Stimulated activated CD8-positive, alpha-beta memory T cell treated with anti-CD3 and anti-CD28 coated beads, Interleukin-7, amount 100 ng/mL, for 24 hours (primary cell): ENCODE measurements around the gene CHKA.
"Not testable (repeated sequence)": the region's sequence is repeated elsewhere in the genome, so short reads cannot be mapped to it uniquely, and the experiment has no call there.

ENCODE experiments used
- DNase-seq: peaks from one replicate; pipeline ENCODE4 v3.0.0-alpha.2; 2020; ENCODE audit warnings: low read depth

CHKA gene

DNA sequence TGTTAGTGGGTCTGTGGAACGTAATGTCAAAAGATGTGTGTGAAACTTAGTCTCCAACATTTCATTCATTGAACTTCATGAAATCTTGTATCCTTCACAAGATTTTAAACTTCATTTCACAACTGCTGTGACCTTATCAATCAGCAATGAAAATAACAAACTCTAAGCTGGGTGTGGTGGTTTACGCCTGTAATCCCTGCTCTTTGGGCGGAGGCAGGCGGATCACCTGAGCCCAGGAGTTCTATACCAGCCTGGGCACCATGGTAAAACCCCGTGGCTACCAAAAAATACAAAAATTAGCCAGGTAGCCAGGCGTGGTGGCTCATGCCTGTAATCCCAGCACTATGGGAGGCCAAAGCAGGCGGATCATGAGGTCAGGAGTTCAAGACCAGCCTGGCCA, 5.1 kb downstream of the CHKA start:
- DNase-seq, result no peak

DNA sequence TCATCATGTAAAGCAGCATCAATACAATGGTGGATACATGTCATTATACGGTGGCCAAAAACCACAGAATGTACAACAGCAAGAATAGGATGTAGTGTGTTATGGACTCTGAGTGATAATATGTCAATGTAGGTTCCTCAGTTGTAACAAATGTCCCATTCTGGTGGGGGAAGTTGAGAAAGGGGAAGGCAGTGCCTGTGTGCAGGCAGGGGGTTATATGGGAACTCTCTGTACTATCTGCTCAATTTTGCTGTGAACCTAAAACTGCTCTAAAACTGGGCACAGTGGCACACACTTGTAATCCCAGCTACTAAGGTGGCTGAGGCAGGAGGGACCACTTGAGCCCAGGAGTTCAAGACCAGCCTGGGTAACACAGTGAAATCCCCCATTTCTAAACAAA, 5.9 kb downstream of the CHKA start:
- DNase-seq, result no peak

DNA sequence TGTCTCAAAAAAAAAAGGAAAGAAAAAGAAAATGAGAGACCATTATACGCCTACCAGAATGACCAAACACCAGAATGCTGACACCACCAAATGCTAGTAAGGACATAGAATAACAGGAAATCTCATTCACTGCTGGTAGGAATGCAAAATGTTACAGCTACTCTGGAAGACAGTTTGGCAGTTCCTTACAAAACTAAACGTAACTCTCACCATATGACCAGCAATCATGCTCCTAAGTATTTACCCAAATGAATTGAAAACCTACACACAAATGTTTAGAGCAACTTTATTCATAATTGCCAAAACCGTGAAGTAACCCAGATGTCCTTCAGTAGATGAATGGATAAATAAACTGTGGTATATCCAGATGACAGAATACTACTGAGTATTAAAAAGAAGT, 7.2 kb downstream of the CHKA start:
- DNase-seq, result no peak

DNA sequence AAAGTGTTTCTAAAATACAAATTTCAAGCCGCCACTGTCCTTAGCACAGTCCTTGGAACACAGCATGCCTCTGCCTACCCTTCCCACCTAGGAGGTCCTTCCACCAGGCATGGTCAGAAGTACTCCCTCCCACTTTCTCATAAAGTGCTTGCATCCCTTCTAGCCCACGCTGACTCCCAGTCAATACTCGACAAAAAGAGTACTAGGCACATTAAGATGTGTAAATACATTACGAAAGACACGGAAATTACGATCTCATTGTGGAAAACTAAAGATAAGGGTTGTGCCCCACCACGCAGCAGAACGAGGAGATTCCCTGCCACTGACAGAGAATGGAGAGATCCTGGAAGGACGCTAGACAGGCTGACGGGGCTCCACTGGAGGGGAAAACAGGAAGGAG, 13.5 kb downstream of the CHKA start:
- no peak for DNase-seq

DNA sequence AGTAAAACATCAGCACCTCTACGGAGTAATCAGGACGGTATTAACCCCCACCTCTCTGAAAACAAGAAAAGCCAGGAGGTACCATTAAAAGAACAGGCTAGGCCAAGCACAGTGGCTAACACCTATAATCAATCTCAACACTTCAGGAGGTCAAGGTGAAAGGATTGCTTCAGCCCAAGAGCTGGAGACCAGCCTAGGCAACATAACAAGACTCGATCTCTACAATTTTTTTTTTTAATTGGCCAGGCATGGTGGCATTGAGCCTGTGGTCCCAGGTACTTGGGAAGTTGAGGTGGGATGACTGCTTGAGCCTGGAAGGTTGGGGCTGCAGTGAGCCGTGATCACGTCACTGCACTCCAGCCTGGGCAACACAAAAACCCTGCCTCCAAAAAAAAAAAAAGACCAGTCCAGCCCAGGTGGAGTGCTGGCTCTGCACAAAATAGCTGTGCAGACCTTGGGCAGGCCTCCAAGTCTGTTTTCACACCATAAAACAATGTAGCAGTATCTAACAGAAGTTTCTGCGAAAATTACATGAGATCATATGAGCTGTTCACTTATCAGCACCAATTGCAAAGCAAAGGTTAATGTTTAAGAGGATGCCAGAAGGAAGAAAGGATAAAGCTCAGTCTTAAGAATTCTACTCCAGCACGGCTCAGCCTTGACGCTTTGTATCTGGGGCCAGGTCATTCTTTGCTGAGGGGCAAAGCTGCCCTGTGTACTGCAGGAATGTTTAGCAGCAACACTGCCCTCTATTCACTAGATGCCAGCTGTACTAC, 14.8 kb downstream of the CHKA start:
- no peak for DNase-seq

DNA sequence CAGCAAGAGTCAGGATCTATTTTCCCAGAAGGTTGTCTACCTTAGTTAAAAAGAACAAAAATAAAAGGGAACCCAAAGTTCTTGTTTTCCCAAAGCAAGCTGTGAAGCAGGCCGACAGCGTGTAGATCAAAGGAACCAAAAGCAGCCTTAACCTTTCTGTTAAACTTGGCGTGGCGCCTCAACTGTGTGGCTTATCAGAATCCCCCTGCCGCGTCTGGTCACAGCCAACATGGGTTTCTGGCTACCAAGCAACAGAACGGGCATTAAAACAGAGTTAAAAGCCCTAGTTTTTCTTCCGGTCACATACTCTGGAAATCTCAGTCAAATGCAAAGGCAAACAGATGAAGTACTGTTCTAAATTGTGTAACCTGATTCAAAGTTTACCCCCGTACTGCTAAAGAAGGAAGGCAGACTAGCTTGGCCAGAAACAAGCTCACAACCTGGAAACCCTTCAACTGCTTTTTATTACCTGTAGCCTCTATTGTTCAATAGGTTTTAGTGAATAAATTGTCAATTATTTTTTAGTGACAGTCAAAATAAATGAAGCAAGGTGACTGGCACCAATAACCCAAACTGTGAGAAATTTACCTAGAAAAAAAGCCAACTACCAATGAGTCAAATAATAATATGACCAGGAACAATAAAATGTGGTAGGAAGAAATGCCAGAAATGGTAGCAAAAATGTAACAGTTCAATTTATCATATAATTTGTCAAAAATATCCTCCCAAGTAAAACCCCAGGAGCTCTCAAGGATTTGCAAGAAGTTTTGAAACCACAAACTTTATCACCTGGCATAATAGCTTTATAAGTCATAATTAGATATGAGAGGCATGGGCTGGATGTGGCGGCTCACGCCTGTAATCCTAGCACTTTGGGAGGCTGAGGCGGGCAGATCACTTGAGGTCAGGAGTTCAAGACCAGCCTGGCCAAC, 21.4 kb downstream of the CHKA start:
- DNase-seq, result no peak

DNA sequence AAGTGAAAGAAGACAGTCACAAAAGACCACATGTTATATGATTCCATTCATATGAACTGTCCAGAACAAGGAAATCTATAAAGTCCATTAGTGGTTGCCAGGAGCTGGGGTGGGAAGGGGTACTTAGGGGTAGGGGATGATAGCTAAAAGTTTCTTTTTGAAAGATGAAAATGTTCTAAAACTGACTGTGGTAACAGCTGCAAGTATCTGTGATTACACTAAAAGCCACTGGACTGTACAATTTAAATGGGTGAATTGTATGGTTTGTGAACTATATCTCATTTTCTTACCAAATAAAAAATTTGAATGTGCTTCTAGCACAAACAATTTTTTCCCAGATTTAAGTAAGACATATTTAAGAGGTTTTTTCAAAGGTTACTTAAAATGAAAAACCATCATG, 22.1 kb downstream of the CHKA start:
- no peak for DNase-seq

DNA sequence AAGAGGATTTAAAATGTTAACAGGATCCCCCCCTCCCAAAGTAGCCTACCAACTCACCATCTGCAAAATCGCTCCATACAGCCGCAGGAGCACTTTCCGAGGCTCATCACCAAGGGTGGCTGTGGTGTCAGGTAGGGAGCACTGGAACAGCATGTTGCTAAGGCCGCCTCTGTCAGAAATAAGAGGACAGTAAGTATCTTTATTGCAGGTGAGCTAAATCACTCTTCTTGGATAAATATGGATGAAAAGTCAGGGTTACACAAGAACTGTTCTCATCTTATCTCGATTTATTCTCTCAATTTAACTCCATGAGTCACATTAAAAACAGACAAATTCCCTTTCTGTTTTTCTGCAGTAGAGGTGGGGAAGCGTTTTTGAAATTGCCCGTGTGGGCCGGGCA, 24.2 kb downstream of the CHKA start:
- no peak for DNase-seq

DNA sequence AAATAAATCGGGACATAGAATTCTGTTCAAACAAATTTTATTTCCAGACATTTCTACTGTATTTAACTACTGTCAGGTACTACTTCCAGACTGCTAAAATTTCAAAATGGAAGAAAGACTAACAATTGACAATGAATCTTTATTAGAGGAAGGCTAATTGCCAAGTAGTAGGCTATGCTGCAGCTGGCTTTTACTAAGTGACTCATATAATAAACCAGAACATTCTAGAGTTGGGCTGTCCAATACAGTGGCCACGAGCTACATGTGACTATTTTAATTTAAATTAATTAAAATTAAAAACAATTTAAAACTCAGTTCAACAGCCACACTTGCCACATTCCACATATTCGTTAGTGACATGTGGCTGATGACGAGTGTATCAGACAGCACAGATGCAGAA, 27.6 kb downstream of the CHKA start:
- DNase-seq, result no peak

DNA sequence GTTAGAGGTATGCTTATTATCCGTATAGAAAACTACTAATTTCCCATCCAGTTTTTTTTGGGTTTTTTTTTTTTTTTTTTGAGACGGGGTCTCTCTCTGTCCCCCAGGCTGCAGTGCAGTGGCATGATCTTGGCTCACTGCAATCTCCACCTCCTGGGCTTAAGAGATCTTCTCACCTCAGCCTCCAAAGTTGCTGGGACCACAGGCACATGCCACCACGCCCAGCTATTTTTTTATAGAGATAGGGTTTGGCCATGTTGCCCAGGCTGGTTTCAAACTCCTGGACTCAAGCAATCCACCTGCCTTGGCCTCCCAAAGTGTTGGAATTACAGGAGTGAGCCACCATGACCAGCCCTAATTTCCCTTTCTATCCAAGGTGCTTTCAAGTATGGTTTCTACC, 28.2 kb downstream of the CHKA start:
- not testable (repeated sequence) for DNase-seq

DNA sequence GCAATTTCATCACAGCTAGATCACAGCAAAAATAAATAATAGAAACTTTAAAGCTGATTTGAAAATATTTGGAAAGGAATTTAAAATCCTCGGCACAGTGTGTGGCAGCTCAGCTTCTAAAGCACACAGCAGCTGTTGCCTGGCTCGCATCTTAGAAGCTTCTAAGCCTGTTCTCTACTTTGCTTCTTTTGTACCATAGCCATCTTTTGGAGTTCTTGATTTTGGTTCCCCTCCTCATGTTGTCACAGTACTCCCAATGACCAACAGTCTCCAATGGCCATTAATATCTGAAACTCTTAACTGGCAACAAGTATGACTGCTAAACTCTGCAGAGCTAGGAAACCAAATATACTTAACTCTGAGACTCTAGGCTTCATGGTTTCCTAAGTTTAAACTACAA, 28.8 kb downstream of the CHKA start:
- DNase-seq, result no peak

DNA sequence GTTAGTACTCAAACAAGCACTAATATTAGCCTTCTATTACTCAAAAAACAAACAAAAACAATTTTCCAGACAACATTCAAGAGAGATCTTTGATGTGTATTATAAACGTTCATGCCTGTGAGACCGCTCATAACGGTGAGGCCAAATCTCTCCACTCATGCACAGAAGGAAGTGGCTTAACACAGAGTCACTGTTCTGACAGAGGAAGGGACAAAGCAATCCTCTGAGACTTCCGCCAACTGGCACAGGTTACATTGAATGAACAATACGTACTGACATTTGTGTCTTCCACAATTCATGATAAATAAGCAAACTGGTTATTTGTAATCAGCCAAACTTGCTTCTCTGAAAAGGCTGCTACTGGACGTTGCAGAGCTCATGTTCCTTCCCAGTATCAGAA, 30.5 kb downstream of the CHKA start:
- no peak for DNase-seq

DNA sequence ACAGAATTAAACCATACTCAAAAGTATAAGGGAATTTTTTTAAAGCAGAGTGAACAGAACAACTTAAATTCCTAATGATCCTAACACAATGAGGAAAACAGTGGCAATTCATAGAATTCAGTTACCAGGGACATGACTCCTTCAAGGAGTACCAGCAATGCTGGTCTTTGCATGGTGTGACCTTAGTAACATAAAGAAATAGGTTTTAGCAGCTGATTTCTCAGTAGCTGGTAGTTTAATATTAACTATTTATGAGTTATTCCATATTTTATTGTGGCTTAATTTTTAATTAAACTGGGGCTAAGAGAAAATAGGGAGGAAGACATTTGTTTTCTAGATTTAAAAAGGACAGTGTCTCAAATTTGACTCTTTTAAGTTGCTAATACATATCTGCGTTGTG, 30.9 kb downstream of the CHKA start:
- no peak for DNase-seq

DNA sequence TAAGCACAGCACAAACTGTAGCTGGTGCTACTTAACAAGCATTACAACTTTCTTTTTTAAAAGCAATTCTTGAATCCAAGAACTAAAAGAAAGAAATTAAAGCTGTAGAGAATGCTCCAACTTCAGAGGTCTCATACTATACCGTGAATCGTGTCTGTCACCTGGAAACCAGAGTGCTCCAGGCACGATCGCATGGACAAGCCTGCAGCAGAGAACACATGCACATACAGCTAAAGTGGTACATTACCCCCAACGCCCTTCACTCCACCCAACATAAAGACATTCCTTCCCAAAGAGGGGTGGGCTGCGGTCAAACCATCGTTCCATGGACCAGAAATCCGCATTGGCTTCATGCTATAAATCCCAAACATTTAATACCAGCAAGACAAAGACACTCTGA, 31.5 kb downstream of the CHKA start:
- no peak for DNase-seq

DNA sequence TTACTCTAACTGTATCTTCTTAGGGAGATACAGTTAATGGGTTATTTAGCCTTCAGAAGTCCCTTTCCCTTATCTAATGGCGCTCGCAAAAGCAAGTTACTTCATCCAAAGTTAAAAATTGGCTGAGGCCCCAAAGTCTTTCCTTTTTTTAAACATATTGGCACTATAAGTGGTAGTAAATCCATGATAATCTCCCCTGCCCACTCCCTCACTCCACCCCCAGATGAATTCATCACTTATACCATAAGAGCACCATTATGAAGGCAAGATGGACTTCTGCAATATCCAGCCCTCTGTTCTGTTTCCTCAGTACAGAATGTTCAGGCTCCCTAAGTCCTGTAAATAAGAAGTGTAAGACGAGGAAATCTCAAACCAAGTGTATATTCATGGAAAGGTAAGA, 37.7 kb downstream of the CHKA start:
- DNase-seq, result no peak

DNA sequence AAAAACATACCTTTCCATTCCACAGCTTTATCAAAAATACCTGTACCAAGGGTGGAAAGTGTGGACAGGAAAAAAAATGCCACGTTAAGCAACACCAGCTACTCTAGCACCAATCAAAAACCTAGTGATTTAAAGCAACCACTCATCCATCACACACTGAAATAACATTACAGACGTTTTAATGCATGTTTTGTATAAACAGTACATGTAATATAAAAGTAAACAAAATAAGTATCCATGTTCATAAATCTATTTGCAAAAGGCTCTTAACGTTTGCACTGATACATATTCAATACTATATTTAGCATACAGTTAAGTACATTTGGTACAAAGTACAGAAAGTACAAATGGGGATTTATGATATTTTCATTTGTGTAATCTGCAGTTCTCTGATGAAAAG, 38.7 kb downstream of the CHKA start:
- no peak for DNase-seq

DNA sequence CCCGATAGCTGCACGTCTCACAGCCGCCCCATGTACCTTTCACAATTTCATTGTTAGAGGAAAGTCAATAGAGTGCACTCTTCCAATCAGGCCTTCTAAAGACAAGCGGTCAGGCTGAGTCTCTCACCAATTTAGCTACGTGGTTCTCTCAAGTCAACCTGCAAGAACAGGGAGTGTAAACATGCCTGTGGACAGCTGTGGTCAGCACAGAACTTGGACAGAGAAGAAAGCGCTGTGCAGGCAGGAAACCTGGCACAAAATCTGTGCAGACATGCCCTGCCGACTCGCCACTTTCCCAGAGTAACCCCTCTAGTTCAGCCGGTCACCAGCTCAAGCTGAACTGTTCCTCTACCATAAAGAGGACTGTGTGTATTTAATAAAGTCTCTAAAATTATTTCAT, 39.5 kb downstream of the CHKA start:
- no peak for DNase-seq

DNA sequence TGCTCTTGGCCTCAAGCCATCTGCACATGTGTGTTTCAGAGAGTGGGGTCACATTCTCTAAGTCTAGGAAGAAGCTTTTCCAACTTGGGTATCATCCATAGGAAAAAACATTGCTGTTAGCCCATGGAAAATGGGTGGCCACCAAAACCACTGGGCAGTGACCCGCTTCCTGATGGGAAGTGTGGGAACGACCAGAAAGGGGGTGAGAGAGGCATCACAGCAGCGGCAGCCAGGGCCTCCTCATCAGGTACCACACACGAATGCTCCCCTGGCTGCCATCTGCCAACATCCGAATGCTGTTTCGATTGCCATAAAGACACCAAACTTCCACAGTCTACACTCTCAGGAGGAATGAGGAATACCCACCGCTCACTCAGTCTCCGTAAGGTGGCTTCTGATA, 40.3 kb downstream of the CHKA start:
- no peak for DNase-seq

DNA sequence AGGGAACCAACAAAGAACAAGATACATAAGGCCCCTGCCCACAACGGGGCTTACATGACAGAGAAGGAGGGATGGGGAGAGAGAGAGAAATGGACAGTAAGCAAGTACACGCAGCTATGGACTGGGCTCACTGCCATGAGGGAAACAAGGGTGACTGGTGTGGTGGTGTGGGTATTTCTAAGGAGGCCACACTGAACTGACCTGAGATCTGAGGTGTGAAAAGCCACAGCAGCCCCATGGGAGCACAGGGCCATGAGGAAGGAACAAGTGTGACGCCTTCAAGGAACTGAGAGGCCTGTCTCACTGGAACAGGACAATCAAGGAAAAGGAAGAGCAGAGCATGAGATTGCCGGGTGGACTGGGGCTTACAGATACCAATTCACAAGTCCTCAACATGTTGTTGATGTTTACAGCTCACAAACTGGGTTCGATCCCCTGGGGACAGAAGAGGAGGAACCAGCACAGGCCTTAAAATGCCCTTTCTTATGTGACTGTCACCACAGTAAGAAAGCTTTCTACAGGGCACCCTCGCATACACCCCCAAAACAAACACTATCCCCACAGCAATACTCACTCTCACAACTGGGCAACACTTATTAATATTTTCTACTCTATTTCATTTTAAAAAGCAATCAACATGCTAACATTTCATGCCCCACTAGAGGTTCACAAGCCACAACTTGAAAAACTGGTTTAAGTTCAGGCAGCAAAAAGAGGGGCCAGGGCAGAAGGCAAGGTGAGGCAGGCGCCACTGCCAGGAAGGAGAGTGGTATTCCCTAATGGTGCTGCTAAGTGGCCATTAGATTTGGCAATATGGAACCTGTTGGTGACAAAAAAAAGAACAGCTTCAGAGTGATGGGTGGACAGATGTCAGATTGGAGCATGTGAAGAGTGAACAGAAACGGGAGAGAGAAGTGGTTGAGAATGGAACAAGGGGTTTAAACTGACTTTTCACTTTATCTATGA, 43.3 kb downstream of the CHKA start:
- DNase-seq, result no peak

DNA sequence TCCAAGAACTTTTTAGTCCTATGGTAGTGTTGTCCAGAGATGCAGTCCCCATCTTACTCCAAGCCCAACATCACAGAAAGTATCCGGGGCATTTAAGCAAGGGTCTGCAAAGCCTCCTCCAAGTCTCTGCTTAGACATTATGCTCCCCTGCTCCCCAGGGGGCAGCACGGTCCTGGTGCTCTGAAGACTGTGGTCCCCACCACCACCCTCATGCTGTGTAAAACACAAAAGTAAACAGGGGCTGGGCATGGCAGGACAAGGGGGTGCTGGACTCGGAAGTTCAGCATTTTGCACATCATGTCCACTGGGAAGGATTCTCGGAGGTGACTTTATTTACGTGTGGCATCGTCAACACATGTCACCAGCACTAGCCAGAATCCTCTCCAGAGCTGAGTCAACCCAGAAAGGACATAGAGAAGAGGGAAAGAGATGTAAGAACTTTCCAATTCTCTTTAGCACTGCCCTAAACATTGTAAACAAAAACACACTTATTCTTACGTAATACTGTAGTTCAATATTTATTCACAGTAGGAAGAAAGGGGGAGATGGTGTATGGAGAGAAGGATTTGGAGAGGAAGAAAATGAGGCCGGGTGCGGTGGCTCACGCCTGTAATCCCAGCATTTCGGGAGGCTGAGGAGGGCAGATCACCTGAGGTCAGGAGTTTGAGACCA, 44.7 kb downstream of the CHKA start:
- no peak for DNase-seq

DNA sequence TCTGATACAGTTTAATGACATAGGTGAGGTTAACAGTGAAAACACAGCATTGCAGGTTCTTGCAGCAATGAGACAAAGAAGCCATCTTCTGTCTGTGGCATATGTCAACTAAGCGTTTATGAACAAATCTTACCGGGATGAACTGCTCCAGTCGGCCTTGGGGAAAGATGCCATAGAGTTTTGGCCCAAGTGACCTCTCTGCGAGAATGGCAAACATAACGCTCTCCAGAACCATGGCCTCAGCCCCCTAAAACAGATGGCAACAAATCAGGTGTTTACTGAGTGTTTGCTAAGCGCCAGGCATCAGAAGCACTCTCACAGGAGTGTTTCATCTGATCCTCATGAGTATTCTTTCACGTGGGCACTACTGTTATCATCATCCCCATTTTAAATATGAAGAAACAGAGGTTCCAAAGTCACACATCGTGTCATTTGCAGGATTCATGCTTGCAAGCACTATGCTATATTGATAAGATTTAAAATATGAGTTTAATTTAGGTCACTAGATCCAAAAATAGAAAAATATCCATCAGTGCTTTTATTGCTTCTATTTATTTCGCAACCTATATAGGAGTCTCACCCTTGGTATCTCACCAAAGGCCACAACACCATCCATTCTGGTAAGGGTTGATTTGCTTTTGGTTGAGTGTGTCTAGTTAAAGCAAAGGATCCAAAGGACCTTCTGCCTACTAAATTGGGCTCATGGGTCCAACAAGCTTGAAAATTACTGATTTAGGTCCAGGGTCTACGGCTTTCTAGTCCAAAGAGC, 46.4 kb downstream of the CHKA start:
- DNase-seq, result no peak
